ENCODE results near the gene GAS2.

DNA sequence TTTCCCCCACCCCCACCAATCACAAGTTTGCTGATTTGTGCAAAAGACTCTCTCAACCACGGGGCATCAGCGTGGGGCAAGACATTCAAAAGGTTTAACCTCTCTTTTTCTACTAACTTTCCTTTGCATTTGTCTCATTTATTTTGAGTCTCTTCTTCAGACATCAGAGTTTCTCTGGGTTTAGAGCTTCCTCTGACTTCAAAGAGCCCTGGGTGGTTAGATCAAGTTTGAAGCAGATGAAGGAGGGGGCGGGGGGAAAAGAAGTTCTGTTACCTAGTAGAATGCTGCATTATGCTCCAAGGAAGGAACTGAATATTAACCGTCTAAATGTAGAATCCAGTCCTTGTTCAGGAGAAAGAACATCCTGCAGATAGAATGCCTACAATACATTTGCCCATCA, 24.5 kb downstream of the GAS2 start:
- TF ChIP-seq, protein P1, sequence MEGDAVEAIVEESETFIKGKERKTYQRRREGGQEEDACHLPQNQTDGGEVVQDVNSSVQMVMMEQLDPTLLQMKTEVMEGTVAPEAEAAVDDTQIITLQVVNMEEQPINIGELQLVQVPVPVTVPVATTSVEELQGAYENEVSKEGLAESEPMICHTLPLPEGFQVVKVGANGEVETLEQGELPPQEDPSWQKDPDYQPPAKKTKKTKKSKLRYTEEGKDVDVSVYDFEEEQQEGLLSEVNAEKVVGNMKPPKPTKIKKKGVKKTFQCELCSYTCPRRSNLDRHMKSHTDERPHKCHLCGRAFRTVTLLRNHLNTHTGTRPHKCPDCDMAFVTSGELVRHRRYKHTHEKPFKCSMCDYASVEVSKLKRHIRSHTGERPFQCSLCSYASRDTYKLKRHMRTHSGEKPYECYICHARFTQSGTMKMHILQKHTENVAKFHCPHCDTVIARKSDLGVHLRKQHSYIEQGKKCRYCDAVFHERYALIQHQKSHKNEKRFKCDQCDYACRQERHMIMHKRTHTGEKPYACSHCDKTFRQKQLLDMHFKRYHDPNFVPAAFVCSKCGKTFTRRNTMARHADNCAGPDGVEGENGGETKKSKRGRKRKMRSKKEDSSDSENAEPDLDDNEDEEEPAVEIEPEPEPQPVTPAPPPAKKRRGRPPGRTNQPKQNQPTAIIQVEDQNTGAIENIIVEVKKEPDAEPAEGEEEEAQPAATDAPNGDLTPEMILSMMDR (IDR thresholded peaks at IDR 0.05) = no peak
- TF ChIP-seq EP300 (IDR thresholded peaks at IDR 0.05) = no peak
